ENCODE data around the gene ITGB5. TPM values are rescaled to one million over a fixed set of nuclear protein-coding genes. Genes with fewer than 3 reads are reported as not detected.
A peak's percentile ranks its signal among the peaks of the same experiment; 100 is the strongest.

The ITGB5 gene
- polyA plus RNA-seq, 4 donors: 84.1 to 114 (median 94.0) TPM

DNA sequence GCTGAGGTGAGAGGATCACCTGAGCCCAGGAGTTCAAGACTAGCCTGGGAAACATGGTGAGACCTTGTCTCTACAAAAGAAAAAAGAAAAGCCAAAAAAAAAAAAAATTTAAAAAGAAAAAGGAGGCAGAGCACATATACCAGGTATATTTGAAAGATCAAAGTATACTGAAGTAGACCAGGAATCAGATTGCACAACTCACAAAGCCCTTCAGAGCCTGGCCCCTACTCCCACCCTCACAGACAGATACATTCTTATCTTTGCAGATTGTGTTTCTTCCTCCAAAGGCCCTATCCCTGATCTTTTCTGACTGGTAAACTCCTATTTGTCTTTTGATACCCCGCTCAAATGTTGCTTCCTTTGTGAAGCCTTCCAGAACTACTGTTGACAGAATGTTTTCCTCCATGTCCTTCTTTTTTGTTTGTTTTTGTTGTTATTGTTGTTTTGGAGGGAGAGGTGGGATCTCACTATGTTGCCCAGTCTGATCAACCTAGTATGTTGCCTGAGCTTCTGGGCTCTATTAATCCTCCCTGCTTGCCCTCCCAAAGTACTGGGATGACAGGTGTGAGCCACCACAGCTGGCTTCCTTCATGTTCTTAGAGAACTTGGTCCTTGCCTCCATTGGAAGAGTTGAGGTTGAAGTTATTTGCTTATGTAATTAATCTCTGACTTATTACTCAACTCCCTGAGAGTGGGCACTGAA, 9.8 kb upstream of the ITGB5 start:
- DNase-seq (ENCODE audit: low read depth in 4 of 4, low spot score in 2 of 4): no peak

DNA sequence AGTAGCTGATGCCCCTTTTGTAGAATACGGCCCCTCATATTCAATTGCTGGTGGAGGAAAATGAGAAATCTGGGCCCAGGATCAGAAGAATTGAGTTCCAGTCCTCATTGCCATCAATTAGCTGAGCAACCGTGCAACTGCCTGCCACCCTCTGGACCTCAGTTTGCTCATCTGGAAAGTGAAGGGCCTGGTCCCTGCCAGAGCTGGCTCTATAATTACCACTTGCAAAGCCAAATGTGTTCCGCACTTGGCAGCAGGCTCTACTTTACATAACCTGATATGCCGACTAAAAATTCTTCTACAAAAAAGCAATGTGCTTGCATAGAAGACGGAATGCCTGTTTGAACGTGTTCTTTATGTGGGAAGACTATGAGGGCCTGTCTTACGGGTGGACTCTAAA, 8.6 kb upstream of the ITGB5 start:
- no peak for DNase-seq (ENCODE audit: low read depth in 4 of 4, low spot score in 2 of 4)

DNA sequence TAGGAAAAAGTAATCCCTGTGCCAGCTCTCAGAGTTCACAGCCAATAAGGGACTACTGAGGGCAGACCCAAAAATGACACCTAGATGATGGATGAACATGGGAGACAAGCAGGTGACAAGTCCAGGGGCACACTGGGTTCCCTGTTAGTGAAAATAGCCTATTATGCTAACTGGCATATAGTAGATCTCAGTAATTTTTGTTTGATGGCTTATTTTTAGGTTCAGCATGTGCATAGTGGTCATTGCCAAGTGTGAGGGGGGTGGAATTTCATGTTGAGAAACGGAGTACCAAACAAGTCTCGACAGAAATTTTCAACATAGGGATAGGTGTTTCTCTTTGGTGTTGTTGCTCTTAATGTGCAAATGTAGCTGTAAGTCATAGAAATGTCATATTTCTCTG, 6.4 kb upstream of the ITGB5 start:
- no peak for DNase-seq (ENCODE audit: low read depth in 4 of 4, low spot score in 2 of 4)

DNA sequence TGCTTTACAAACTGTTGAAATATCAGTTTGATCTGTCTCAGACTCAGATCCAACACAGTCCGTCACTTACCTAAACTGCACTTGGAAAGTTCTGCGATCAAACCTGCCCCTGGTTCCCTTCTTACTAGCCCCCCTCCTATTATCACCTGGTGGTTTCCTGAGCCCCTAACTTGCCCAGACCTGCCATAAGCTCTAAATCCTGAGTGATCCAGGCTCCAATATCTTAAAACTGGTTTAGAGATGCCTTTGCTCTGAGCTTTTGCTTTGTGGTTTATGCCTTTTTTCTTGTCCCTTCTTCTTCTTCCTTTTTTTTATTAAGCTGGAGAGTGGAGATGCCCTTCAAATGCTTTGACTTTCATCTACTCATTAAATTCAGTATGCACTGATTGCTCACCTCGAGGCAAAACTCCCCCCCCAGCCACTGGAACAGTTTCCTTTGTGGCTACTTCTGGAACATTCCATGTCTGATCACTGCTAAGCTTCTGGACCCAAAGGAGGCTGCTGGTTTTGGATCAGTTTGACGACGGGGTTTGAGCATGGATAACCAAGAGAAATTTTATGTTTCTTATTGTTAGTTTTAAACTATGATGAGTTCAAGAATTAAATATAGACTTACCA, 3.5 kb upstream of the ITGB5 start:
- DNase-seq (ENCODE audit: low read depth in 4 of 4, low spot score in 2 of 4): no peak

DNA sequence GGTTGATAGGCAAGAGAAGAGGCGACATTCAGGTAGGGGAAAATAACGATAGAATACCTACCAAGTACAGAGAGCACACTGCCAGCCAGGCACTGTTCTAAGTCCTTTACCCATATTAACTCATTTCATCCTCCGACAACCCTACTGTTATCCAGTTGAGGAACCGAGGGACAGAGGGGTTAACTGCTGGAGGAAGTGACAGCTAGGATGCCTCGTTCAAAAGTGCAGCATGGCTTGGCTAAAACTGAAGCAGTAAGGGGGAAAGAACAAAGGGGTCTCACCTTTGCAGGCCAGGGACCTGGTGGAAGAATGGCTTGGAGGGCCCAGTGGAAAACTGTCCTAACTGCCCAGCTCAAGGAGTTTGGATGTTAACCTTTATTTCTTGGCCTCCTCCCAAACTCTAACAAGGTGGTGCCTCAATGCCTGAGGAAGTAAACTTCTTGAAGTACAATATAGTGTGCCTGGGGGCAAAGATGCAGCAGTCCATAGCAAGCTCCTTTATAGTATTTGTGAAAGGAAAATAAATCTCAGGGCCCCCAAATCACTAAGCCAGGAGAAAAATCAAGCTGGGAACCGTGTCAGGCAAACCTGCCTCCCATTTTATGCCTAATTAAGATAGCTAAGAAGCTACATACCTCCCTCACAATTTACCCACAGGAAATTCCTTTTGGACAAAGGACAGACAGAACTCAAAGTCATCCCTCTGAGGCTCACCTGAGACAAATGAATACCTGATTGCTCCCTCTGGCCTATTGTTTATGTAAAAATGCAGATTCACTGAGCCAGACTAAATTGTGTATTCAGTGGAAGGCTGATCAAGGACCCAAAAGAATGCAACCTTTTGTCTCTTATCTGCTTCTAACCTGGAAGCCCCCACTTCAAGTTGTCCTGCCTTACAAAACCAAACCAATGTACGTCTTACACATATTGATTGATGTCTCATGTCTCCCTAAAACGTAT, 1.6 kb upstream of the ITGB5 start:
- no peak for DNase-seq (ENCODE audit: low read depth in 4 of 4, low spot score in 2 of 4)

DNA sequence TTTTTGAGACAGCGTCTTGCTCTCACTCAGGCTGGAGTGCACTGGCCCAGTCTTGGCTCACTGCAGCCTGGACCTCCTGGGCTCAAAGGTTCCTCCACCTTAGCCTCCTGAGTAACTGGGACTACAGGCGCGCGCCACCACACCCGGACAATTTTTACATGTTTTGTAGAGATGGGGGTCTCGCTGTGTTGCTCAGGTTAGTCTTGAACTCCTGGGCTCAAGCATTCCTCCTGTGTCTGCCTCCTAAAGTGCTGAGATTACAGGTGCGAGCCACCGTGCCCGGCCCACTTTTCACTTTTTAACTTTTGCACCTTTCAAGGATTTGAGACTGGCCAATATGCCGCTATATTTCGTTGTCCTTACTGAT, 750 bp upstream of the ITGB5 start:
- DNase-seq (ENCODE audit: low read depth in 4 of 4, low spot score in 2 of 4): no peak

DNA sequence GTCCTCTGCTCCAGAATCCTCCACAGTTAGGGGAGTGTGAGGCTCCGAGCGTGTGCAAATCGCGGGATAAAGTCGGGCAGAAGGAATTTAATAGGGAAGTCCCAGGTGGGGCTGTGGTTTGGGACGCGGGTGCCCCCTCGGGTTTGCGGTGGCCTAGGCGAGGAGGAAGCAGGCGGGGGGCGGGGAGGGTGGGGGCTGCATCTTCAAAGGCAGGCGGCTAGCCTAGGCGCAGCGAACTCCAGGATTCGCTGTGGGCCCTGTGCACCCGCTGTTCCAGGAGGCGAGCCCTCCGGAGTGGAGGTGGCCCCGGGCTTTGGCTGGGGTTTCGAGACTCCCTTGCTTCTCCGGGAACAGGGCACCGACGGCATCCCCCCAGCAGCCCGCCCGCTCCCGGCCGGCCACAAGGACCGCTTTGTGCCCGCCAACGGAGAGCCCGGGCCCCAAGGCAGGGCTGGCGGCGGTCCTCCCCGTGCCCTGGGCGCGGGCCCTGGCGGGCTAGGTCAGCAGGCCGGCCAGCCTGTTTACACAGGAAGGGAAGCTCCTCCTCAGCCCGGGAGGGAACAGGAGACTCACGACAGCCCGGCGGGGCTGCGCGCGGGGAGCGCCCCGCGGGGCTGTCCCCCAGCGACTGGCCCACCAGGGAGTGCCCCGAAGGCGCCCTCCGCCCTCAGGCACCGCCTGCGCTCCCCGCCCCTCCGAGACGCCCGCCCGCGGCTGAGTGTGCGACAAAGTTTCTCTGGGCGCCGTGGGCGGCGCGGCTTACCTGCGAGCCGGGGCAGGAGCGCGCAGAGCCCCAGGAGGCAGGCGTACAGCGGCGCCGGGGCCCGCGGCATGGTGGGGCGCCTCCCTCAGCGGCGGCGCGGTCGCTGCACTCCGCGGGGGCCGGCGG, 753 bp downstream of the ITGB5 start:
- peak in 2 of 4 donors; percentile 15 to 28 for DNase-seq (ENCODE audit: low read depth in 4 of 4, low spot score in 2 of 4)

DNA sequence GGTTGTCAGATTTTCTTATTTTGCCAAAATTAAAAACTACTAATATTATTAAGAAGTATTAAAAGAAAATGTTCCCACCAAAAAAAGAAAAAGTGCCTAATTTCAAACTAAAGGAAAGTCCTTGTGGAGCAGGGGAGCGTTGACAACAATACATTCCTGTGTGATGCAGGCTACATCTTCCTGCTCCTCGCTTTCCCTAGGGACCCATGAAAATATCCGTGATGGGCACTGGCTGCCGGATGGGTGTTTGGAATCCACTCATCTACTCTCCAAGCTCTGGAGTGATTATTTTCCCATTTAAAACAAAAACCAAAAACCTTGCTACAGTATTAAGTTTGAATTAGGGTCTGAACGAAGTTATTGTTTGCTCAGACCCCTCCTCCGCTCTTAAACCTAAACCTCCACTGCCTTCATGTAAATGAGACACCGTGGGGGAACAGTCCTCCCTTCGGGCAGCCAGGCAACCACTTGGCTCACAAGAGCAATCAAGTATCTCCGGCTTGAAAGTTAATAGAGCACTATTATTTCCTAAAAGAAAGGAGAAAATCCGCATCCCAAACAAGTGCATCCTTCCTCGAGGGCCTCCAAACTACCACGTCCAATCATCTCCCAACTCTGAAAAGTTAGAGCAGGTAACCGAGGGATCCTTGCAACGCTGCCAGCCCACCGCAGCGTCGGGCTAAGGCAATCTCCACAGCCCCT, 1.5 kb downstream of the ITGB5 start:
- peak in 2 of 4 donors; percentile 31 to 34 for DNase-seq (ENCODE audit: low read depth in 4 of 4, low spot score in 2 of 4)

DNA sequence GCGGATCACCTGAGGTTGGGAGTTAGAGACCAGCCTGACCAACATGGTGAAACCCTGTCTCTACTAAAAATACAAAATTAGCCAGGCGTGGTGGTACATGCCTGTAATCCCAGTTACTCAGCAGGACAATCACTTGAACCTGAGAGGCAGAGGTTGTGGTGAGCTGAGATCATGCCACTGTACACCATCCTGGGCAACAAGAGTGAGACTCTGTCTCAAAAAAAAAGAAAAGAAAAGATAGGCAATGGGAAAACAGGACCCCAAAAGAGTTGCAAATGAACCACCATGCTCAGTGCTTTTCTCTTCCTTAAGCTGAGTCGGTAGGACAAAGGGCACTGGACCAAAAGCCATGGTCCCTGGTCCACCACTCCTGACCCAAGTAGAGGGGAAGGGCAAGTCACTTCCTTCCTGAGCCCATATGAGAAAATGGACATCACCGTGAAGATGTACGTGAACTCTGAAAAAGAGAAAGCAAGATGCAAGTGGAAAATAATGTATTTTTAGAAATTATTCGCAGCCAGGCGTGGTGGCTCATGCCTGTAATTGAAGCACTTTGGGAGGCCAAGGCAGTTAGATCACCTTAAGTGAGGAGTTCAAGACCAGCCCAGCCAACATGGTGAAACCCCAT, 2.6 kb downstream of the ITGB5 start:
- no peak for DNase-seq (ENCODE audit: low read depth in 4 of 4, low spot score in 2 of 4)

DNA sequence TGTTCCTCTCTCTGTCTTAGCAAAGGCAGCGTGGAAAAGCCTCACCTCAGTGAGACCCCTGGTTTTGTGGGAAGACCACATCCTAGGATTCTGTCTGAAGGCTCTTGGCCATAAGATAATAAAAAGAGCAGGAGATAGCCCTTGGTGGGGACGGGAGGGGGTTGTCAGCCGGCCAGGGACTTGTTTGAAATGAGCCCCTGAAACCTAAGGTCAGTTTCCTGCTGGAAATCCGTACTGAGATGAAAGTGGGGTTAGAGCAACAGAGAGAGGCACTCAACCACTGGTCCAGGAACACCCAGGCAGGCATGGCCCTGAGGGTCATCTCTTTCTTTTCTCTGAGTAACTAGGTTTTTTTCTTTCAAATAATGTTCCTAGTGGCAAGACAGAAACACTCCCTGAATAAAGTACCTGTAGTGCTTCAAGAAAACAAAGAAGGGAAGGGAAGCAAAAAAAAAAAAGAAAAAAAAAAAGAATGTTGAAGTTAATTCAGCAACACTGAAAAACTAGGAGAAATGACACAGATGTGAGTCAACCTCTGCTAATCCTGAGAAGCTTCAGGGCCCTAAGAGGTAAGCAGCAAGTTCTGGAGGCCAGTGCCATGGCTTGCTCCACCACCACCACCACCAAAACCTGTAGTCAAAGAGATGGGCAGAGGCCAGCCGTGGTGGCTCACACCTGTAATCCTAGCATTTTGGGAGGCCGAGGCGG, 3.2 kb downstream of the ITGB5 start:
- no peak for DNase-seq (ENCODE audit: low read depth in 4 of 4, low spot score in 2 of 4)

DNA sequence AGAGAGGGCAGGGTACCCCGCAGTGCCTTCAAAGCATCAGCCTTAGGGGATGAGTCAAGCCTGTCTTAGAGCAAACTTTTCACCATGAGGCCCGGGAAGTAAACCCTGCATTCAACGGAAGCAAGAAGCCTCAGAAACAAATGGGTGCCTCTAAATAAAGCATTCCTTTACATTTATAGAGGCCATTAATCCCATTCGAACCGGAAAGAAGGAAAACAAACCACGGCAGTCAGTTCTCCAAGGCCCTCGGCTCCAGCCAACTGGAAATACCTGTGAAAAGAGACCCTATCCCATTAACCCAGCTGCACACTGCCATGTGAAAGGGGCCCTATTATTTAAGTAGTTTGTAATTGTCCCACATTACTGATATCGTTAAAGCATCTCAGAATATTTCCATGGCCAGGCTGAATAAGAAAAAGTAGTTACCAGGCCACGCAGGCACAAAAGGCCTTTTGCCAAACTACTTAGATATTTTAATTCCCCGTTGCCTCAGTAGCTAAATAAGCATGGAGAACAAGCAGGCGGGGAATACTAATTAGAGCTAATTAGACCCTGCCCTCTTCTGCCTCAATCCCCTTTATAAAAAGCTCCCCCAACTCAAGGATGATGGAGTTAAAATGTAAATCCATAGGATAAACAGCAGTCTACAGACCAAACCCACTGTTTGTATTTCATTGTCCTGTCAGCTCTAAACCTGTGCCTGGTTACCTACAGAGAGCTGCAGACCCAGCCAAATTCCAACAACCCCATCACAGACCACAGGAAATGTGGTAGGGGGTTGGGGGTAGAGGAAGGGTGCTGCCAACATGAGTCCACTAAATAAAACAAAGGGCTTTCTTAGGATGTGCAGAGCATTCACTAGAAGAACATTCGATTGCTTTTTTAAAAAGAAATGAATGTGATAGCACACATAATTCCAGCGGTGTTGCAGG, 4.1 kb downstream of the ITGB5 start:
- peak in 1 of 4 donors; percentile 19 for DNase-seq (ENCODE audit: low read depth in 4 of 4, low spot score in 2 of 4)

DNA sequence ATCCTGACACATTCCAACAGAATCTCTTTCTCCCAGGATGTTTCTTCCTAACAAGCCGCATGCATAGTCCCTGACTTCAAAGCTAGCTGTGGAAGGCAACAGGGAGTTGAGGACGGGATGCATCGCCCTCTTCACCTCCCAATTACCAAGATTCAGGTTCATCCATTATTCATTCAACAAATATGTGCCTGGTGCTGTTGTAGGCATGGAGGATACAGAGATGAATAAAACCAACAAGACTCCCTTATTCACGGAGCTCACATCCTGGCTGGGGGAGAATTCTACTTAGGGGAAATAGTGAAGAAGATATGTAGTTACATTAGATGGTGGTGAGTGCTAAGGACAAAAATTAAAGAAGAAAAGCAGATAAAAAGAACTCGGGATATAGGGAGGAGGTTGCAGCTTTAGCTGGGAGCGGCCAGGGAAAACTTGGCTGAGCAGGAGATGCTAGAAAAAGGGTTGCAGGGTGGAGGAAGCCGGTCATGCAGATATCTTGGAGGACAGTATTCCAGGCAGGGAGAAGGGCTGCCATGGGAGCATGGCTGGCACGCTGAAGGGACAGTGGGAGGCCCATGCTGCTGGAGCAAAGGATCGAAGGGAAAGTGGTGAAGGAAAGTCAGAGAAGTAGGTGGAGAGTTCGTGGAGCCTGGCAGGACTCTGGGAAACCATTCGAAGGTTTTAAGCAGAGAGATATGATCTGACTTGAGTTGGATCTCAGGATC, 5.0 kb downstream of the ITGB5 start:
- no peak for DNase-seq (ENCODE audit: low read depth in 4 of 4, low spot score in 2 of 4)

DNA sequence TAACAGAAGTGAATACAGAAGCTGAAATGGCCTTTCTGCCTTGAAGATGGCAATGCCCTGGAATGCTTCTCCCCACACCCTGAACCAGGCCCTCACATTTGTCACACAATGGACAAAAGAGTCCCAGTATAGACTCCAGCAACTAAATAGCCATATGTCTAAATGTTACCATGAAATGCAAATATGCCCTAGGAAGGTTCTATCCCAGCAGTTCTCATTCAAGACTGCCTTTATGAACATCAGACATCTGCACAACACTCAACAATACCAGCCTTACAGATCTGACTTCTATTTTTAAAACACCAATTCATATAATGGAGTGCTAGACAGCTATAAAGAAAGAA, 7.9 kb downstream of the ITGB5 start:
- DNase-seq (ENCODE audit: low read depth in 4 of 4, low spot score in 2 of 4): no peak

DNA sequence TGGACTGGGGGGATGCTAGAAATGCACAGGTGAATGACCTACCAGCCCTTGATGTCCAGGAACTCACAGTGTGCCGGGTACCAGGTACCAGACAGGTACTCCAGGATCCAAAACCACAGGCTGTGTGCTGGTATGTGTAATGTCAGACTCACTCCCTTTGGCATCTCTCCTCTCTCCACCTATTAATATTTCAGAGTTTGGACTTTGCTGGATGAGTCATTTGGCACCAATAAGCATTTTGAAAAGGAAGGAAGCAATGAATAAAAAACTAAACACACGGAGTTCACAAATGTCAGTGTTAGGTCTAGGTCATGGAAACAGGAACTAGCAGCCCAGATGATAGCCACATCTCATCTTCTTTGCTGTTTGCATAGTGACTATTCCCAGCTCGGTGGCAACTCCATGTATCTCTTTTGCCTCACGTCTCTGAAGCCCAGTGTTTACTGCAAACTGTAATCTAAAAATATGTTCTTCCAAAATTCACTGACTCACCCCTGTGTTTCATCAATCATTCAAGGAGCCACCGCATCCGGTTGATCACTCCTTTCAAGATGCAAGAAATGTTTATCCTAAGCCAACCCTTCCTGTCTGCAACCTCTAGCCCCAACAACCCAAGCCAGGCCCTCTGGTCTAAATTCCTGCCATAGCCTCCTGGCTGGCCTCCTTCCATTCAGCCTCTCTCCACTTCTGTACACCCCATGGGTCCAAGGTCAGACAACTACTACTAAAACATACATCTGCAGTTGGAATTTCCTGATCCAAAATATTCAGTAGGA, 8.4 kb downstream of the ITGB5 start:
- DNase-seq (ENCODE audit: low read depth in 4 of 4, low spot score in 2 of 4): peak in 1 of 4 donors; percentile 10

DNA sequence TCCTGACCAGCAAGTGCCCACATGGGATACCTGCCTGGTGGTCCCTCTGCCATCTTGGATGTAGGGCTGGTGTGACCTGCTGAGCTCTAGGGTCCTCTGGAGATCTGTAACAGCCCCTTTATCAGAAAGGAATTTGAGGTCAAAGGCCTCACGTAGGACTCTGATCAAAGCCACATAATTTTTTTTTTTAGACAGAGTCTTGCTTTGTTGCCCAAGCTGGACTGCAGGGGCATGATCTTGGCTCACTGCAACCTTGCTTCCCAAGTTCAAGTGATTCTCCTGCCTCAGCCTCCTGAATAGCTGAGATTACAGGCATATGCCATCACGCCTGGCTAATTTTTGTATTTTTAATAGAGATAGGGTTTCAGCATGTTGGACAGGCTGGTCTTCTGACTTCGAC, 9.5 kb downstream of the ITGB5 start:
- DNase-seq (ENCODE audit: low read depth in 4 of 4, low spot score in 2 of 4): no peak

DNA sequence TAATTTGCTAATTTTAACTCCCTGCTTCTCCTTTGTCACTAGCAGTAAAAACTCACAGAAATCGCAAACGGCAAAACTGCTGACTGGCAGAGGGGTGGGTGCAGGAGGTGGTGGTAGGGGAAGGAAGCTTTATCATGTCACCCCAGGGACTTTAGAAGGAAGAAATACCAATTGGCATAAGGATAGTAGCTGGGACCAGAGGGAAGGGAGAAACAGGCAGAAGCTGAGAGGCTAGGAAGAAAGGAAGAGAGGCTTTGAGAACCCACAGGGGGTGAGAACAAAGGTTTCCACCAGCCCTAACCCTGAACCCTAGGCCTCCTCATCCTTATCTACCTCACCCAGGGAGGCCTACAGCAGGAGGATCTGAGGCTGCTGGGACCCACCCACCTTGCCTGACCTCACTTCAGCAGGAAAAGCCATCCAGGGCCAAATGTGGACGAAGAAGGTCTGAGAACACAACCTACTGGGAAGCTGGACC, 10.7 kb downstream of the ITGB5 start:
- no peak for DNase-seq (ENCODE audit: low read depth in 4 of 4, low spot score in 2 of 4)

Measured in left renal cortex interstitium (tissue), 4 donors.